Fibroblast of gingiva (primary cell): ENCODE measurements around the gene LACTBL1.

ENCODE experiments used
- DNase-seq: peaks from one replicate; pipeline ENCODE4 v3.0.0-alpha.2; 2011; ENCODE audit warnings: low read depth

LACTBL1 gene

GRCh38 chr1:22913421-22914141, 59.1 kb downstream of the LACTBL1 start:
- DNase-seq = no peak

GRCh38 chr1:22912311-22912710, 60.4 kb downstream of the LACTBL1 start:
- no peak for DNase-seq

DNA sequence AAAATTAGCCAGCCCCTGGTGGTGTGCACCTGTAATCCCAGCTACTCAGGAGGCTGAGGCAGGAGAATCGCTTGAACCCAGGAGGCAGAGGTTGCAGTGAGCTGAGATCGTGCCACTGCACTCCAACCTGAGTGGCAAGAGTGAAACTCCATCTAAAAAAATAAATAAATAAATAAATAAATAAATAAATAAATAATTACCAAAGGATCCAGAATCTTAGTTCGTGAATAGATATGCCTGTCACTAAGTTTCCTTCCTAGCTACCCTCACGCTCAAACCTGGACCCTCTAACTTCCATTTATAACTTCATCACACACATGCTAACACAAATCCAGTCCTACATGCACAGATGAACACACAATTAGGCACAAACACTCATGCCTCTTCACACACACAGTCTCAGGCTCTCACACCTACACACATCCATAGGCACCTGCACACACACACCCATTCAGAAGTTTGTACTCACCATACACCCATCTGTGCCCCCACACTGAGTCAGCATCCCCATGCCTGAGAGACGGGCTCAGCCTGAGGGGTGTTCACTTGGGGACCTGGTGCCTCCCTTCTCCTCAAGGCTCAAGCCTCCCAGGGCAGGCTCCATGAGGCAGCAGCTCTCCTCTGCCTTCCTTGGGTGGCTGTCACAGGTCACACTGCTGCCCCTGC, 61.5 kb downstream of the LACTBL1 start:
- no peak for DNase-seq

DNA sequence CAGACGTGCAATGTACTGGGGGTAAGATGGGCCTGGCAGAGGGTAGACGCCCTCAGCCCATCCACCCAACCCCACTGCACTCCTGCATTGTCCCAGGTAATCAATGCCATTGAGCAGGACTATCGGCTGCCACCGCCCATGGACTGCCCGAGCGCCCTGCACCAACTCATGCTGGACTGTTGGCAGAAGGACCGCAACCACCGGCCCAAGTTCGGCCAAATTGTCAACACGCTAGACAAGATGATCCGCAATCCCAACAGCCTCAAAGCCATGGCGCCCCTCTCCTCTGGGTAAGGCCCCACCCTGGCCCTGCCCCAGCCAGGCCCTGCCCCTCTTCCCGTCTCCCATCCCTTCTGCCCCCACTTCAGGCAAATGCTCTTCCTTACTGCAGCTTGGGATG, 62.4 kb downstream of the LACTBL1 start:
- no peak for DNase-seq

DNA sequence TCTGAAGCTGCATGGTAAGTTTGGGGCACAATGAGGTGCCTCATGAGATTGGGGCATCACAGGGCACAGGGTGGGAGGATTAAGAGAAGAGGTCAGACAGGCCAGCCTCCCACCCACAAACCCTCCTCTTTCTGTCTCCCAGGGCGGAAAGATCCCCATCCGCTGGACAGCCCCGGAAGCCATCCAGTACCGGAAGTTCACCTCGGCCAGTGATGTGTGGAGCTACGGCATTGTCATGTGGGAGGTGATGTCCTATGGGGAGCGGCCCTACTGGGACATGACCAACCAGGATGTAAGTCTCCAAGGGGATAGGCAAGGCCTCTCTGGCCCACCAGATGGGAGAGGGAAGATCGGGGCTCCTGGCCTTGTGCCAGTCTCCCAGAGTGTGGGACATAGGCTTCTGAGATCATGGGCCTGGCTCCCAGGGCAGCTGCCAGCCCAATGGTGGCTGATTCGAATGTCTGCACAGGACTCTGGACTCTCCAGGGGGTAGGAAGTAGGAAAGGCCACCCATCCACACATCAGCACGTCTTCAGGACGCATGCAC, 63.7 kb downstream of the LACTBL1 start:
- DNase-seq = no peak

DNA sequence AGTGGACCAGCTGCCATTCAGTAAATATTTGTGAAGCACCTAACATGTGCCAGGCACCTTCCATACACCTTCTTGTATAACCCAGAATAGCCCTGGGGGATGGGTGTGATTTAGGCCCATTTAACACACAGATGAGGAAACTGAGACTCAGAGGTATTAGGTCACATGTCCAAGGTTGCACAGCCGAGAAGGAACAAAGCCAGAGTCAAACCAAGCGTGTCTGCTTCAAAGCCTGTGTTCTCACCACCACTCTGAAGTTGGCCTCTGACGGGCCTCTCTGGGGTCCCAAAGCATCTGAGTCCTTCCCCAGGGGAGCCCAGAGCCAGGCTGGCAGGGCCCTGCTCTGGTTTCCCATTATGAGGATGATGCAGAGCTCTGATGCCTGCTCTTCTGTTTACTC, 65.1 kb downstream of the LACTBL1 start:
- DNase-seq = no peak

GRCh38 chr1:22906968-22907367, 65.7 kb downstream of the LACTBL1 start:
- DNase-seq = no peak

- no peak for DNase-seq
Observed at GRCh38 chr1:22903113-22903512, 69.6 kb downstream of the LACTBL1 start.
